GM23338 (cell line): ENCODE results near the gene TMEM117. TPM values are rescaled to one million over a fixed set of nuclear protein-coding genes. Genes with fewer than 3 reads are reported as not detected.

Source experiments
- ATAC-seq: fragments of 200-7000 bp; cut with Tn5 transposase; 3 replicates; pipeline ENCODE4 v1.9.1; 2020
- DNase-seq: peaks from one replicate; pipeline ENCODE4 v3.0.0-alpha.2; 2015; ENCODE audit warnings: low spot score
- H2AFZ ChIP-seq: fragments of 200-600 bp; sonication (generic); 2 replicates; pipeline ENCODE4 v1.8.0; 2016; ENCODE audit warnings: antibody characterized with exemption, mild to moderate bottlenecking, moderate library complexity
- H3F3A ChIP-seq: fragments of 200-600 bp; sonication (generic); replicated peaks from 2 replicates; pipeline ENCODE4 v1.8.0; 2017; ENCODE audit warnings: antibody characterized with exemption, mixed run types, low read depth
- H3K27ac ChIP-seq: fragments of 200-600 bp; sonication (generic); 2 replicates; pipeline ENCODE4 v1.6.1; 2016; ENCODE audit warnings: low read depth
- H3K27me3 ChIP-seq: fragments of 200-600 bp; sonication (generic); 2 replicates; pipeline ENCODE4 v1.8.0; 2016; ENCODE audit warnings: mild to moderate bottlenecking, mixed run types, moderate library complexity; ENCODE audit not compliant: insufficient read depth
- H3K36me3 ChIP-seq: fragments of 200-600 bp; sonication (generic); 2 replicates; pipeline ENCODE4 v1.8.0; 2016; ENCODE audit warnings: mild to moderate bottlenecking; ENCODE audit not compliant: insufficient read depth
- H3K4me1 ChIP-seq: fragments of 200-600 bp; sonication (generic); 2 replicates; pipeline ENCODE4 v1.8.0; 2016; ENCODE audit warnings: mild to moderate bottlenecking, moderate library complexity; ENCODE audit not compliant: insufficient read depth
- H3K4me2 ChIP-seq: fragments of 200-600 bp; sonication (generic); 2 replicates; pipeline ENCODE4 v1.7.1; 2017; ENCODE audit warnings: mixed run types
- H3K4me3 ChIP-seq: fragments of 200-600 bp; sonication (generic); 2 replicates; pipeline ENCODE4 v1.6.1; 2016; ENCODE audit warnings: mixed run types
- H3K79me2 ChIP-seq: fragments of 200-600 bp; sonication (generic); replicated peaks from 2 replicates; pipeline ENCODE4 v1.8.0; 2017; ENCODE audit warnings: mild to moderate bottlenecking; ENCODE audit not compliant: insufficient read depth
- H3K9me2 ChIP-seq: fragments of 200-600 bp; sonication (generic); 2 replicates; pipeline ENCODE4 v1.8.0; 2017; ENCODE audit not compliant: insufficient read depth
- H4K20me1 ChIP-seq: fragments of 200-600 bp; sonication (generic); replicated peaks from 2 replicates; pipeline ENCODE4 v1.8.0; 2017; ENCODE audit warnings: mild to moderate bottlenecking; ENCODE audit not compliant: insufficient read depth
- H3K27ac Mint-ChIP-seq: 2 replicates; pipeline ENCODE4 v1.8.0; 2020; ENCODE audit warnings: inconsistent platforms, mild to moderate bottlenecking, moderate library complexity, mixed read lengths
- H3K27me3 Mint-ChIP-seq: 3 replicates; pipeline ENCODE4 v1.8.0; 2022; ENCODE audit warnings: low read depth, mild to moderate bottlenecking, moderate library complexity, mixed read lengths, inconsistent platforms; ENCODE audit not compliant: insufficient read depth, poor library complexity
- H3K36me3 Mint-ChIP-seq: 3 replicates; pipeline ENCODE4 v1.8.0; 2021; ENCODE audit warnings: low read depth, mild to moderate bottlenecking, inconsistent platforms, moderate library complexity, mixed read lengths
- H3K4me1 Mint-ChIP-seq: 3 replicates; pipeline ENCODE4 v1.8.0; 2020; ENCODE audit warnings: mild to moderate bottlenecking, inconsistent platforms, mixed read lengths
- H3K4me3 Mint-ChIP-seq: 3 replicates; pipeline ENCODE4 v1.8.0; 2021; ENCODE audit warnings: moderate library complexity, mild to moderate bottlenecking, inconsistent platforms, mixed read lengths
- H3K9me3 Mint-ChIP-seq: 3 replicates; pipeline ENCODE4 v1.8.0; 2020; ENCODE audit warnings: moderate library complexity, mild to moderate bottlenecking, inconsistent platforms, mixed read lengths
- CREB1 ChIP-seq: fragments of 250-450 bp; sonication (Bioruptor Pico); IDR thresholded peaks from 2 replicates; pipeline ENCODE4 v1.5.0; 2020; ENCODE audit warnings: low read depth, mild to moderate bottlenecking, moderate library complexity
- EZH2 ChIP-seq: fragments of 200-600 bp; sonication (generic); IDR thresholded peaks from one replicate; pipeline ENCODE4 v1.8.0; 2017; ENCODE audit warnings: antibody characterized with exemption, mild to moderate bottlenecking, low read depth; ENCODE audit not compliant: unreplicated experiment
- JUNB ChIP-seq: IDR thresholded peaks from one replicate; pipeline ENCODE4 v1.6.1; 2016; ENCODE audit warnings: antibody characterized with exemption; ENCODE audit not compliant: unreplicated experiment
- POLR2AphosphoS5 ChIP-seq: IDR thresholded peaks from 2 replicates; pipeline ENCODE4 v1.6.1; 2016; ENCODE audit warnings: antibody characterized with exemption, low read depth
- REST ChIP-seq: IDR thresholded peaks from one replicate; pipeline ENCODE4 v1.6.1; 2018; ENCODE audit warnings: antibody characterized with exemption; ENCODE audit not compliant: unreplicated experiment
- ZNF331 ChIP-seq: fragments of 250-450 bp; sonication (Bioruptor Pico); IDR thresholded peaks from 2 replicates; pipeline ENCODE4 v1.5.0; 2020; ENCODE audit warnings: low read depth, mild to moderate bottlenecking, moderate library complexity
- ZNF462 ChIP-seq: fragments of 250-450 bp; sonication (Bioruptor Pico); IDR thresholded peaks from 2 replicates; pipeline ENCODE4 v1.5.0; 2020; ENCODE audit warnings: mild to moderate bottlenecking, moderate library complexity
- polyA plus RNA-seq: library from polyadenylated mRNA; unstranded; fragments of >200 nt; fragmentation: Nextera tagmentation; extraction: Ambion mirVana; gene quantifications from 2 replicates; pipeline ENCODE4 v1.2.1, GENCODE V29; 2016
- total RNA-seq: library from RNA; depleted of rRNA; stranded (reverse); fragments of >200 nt; shearing (Covaris generic); gene quantifications from 2 replicates; pipeline ENCODE4 v1.2.3, GENCODE V29; 2014

The TMEM117 gene
- total and polyA plus RNA-seq, 2 experiments from 2014 or later, result 0.94 to 1.6 TPM

GRCh38 chr12:44245932-44246331 lies 410.1 kb downstream of the TMEM117 start:
- H3K4me3 Mint-ChIP-seq, result no peak overlapping the region
- H3K27me3 ChIP-seq, result no peaks in the 10 kb centered on the region
- H3K27me3 Mint-ChIP-seq, result no peaks in the 10 kb centered on the region
- no peak overlapping the region for H3K4me3 ChIP-seq
- no peaks in the 10 kb centered on the region for H3K4me1 ChIP-seq
- H3K79me2 ChIP-seq, result no peaks in the 10 kb centered on the region
- no peaks in the 10 kb centered on the region for H3K9me3 Mint-ChIP-seq
- no peaks in the 10 kb centered on the region for H3K36me3 Mint-ChIP-seq
- DNase-seq (no peak), ATAC-seq (no peak)
- no peak overlapping the region for H3K27ac ChIP-seq
- no peaks in the 10 kb centered on the region for H3F3A ChIP-seq
- H3K27ac Mint-ChIP-seq, result no peak overlapping the region
- no peak for TF ChIP-seq JUNB
- no peak for TF ChIP-seq ZNF462 (CRISPR knock-in tag)
- TF ChIP-seq EZH2, result no peak
- no peak for TF ChIP-seq ZNF331 (CRISPR knock-in tag)
- 0 out of 2 replicates have a peak, but pooled peaks cover 3% of the 10 kb centered on the region for H3K9me2 ChIP-seq
- H2AFZ ChIP-seq, result no peak overlapping the region
- 0 out of 2 replicates have a peak, but pooled peaks cover 4% of the 10 kb centered on the region for H3K36me3 ChIP-seq
- no peak overlapping the region for H3K4me2 ChIP-seq
- H4K20me1 ChIP-seq, result no peaks in the 10 kb centered on the region
- H3K4me1 Mint-ChIP-seq, result no peaks in the 10 kb centered on the region

GRCh38 chr12:44246482-44247105 lies 410.7 kb downstream of the TMEM117 start:
- no peak overlapping the region for H3K27ac ChIP-seq
- DNase-seq, result no peak
- ATAC-seq, result no peak
- no peak for TF ChIP-seq POLR2AphosphoS5
- no peak for TF ChIP-seq JUNB
- no peak for TF ChIP-seq EZH2
- TF ChIP-seq REST, result no peak
- TF ChIP-seq CREB1 (CRISPR knock-in tag), result no peak

More at GRCh38 chr12:44246482-44247105, 410.7 kb downstream of the TMEM117 start:
- Mint-ChIP-seq H3K27ac (no peak overlapping the region), H3K4me1 (no peaks in the 10 kb centered on the region), H3K27me3 (no peaks in the 10 kb centered on the region), H3K4me3 (no peak overlapping the region), H3K9me3 (no peaks in the 10 kb centered on the region), H3K36me3 (no peaks in the 10 kb centered on the region)
- Histone ChIP-seq H3K4me1 (no peaks in the 10 kb centered on the region), H3K27me3 (no peaks in the 10 kb centered on the region), H3K4me3 (no peak overlapping the region), H3K79me2 (no peaks in the 10 kb centered on the region), H3K9me2 (0 out of 2 replicates have a peak, but pooled peaks cover 3% of the 10 kb centered on the region), H2AFZ (no peak overlapping the region), H3F3A (no peaks in the 10 kb centered on the region), H3K4me2 (no peak overlapping the region), H3K36me3 (0 out of 2 replicates have a peak, but pooled peaks cover 4% of the 10 kb centered on the region), H4K20me1 (no peaks in the 10 kb centered on the region)
